Frontal cortex (tissue), 4 donors: ENCODE data around the gene GIMD1. TPM values are rescaled to one million over a fixed set of nuclear protein-coding genes. Genes with fewer than 3 reads are reported as not detected.
"Not testable (repeated sequence)": the region's sequence is repeated elsewhere in the genome, so short reads cannot be mapped to it uniquely, and the experiment has no call there.

Experiments used
- DNase-seq, 2 donors: peaks; one replicate each; pipeline ENCODE4 v3.0.0; 2012; ENCODE audit warnings: low spot score in 2 of 2
- FAIRE-seq: peaks from 2 replicates; lab custom pipeline; 2012; peaks lifted over from hg19 to GRCh38; lab: Jason Lieb, UNC
- total RNA-seq: library from RNA; depleted of rRNA; stranded (reverse); fragments of >200 nt; gene quantifications from one replicate; pipeline ENCODE4 v1.2.3, GENCODE V29; 2014
- donor health status: control.
- donor health status: control.
- donor health status: control.

Gene GIMD1
- total RNA-seq: not detected

DNA sequence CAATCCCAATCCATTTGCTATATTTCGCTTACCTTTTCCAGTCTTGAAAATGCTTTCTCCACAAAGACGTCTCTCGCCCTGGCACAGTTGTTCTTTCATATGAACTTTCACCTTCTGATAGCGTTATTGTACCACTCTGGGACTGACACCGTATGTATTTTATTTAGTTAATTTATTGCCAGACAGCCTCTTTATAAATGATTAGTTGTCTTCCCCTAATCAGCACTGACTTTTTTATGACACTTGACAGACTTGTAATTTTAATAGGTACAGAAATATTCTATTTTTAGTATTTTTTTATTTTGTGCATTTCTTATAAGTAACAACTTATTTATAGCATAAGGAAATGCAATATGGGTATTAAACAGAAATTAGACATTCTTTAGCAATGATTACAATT, at the start of gene GIMD1:
Gene GIMD1 (minus strand): TSS at position 101 of the 400 bp plus-strand sequence. CDS start 1,343 bp downstream, outside the sequence.
- no peak for FAIRE-seq
- no peak for DNase-seq

DNA sequence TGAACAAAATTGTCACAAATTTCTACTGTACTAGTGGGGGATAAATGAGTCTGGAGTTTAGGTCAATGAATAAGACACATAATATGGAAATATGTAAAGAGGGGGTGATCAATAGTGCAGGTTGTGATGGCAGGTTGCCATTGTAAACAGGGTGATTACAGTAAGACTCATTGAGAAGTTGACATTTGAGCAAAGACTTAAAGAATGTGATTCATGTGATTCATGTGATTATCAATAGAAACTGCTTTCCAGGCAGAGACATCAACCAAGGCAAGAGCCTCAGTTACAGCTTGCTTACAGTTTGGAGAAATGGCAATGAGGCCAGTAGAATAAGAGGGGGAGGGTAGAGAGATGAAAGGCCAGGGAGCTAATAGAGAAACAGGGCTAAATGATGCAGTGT, 45.8 kb upstream of the GIMD1 start:
- no peak for FAIRE-seq
- no peak for DNase-seq

DNA sequence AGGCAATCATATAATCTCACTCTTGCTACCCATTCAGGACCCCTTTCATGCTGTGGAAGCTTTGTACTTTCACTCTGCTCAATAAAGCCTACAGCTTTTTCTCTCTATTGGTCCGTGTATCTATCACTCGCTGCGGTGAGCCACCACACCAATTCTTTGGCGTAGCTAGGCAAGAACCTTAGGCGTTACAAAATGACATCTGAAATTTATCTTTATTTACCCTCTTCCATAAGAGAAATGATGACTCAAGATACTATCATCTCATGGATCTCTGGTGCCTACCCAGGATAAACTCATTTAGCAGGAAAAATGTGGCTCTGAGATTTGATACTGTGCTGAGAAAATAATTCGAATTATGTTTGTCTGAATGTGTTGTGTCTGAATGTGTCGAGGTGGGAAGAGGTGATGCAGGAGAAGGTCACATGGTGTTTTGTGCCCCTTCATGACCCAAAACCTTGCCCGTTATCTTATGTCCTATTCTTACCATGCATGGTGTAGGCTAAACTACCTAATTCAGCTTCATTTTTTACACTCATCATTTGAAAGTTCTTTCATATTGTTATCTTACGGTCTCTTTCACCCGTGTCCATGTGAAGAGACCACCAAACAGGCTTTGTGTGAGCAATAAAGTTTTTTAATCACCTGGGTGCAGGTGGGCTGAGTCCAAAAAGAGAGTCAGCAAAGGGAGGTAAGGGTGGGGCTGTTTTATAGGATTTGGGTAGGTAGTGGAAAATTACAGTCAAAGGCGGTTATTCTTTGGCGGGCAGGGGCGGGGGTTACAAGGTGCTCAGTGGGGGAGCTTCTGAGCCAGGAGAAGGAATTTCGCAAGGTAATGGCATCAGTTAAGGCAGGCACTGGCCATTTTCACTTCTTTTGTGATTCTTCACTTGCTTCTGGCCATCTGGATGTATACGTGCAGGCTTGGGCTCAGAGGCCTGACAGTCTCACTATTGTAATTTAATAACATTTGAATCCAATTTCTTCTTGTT, 41.6 kb upstream of the GIMD1 start:
- FAIRE-seq: no peak
- DNase-seq: no peak

DNA sequence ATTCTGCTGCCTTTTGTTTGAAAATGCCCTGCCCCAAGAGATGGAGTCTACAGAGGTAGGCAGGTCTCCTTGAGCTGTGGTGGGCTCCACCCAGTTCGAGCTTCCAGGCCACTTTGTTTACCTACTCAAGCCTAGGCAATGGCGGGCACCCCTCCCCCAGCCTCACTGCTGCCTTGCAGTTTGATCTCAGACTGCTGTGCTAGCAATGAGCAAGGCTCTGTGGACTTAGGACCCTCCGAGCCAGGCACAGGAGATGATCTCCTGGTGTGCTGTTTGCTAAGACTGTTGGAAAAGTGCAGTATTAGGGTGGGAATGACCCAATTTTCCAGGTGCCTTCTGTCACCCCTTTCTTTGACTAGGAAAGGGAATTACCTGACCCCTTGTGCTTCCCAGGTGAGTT, 39.4 kb upstream of the GIMD1 start:
- FAIRE-seq, DNase-seq: not testable (repeated sequence)

DNA sequence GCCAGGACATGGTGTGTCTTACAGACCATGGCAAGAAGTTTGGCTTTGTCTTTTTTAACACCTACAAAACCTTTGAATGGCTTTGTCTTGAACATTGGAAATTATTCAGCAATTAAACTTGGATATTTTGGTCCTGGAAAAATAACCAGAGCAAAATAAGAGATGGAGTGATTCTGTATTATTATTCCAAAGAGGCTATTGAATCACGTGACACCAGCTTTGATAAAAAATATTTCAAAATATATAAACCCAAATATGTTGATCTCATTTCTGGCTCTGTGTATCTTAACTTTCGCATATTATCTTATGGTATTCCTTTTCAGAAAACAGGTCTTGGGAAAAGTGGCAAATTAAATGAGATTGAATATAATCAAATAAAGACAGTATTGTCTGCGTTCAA, 32.6 kb upstream of the GIMD1 start:
- DNase-seq: no peak
- no peak for FAIRE-seq

DNA sequence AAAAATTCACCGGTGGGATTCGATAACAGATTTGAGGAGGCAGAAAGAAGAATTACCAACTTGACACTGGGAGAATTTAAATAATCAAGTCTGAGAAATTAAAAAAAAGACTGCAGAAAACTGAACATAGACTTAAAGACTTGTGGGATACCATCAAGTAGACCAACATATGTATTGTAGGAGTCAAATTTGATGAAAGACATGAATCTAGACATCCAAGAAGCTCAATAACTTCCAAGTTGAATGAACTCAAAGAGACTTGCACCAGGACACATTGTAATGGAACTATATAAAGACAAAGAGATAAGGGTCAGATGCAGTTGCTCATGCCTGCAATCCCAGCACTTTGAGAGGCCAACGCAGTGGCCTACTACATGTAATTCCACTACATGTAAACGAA, 30.3 kb upstream of the GIMD1 start:
- not testable (repeated sequence) for DNase-seq, FAIRE-seq

DNA sequence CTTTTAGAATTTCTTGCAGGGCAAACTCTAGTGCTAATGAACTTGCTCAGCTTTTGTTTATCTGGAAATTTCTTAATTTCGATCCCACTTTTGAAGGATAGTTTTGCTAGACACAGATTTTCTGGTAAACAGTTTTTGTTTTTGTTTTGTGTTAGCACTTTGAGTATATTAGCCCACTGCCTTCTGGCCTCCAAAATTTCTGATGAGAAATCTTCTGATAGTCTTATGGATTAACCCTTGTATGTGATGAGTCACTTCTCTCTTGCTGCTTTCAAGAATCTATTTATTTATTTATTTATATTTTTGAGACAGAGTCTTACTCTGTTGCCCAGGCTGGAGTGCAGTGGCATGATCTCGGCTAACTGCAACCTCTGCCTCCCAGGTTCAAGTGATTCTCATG, 27.0 kb upstream of the GIMD1 start:
- no peak for FAIRE-seq
- DNase-seq: no peak

DNA sequence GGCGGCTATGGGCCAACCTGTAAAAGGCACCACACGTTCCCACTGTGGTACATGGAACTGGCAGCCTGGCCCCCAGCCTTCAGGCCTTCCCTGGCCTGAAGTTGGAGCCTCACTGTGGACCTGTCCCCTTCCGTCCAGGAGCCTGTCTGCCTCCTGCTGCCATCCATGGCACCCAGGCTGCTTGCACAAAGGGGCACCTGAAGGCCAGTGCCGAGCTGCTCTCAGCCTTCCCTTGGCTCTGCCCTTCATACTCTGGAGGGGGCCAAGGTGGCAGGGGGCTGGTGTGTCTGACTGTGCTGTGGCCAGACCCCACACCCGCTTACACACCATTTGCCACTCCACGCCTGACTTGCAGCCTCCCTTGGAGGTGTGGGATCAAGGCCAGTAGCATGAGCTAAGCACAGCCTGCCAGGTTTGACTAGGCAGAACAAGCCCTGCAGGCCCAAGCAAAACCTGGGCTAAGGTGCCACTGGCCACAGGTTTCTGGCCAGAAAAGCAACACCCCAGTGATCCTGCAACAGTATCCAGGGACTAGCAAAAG, 17.3 kb upstream of the GIMD1 start:
- no peak for FAIRE-seq
- DNase-seq: no peak

DNA sequence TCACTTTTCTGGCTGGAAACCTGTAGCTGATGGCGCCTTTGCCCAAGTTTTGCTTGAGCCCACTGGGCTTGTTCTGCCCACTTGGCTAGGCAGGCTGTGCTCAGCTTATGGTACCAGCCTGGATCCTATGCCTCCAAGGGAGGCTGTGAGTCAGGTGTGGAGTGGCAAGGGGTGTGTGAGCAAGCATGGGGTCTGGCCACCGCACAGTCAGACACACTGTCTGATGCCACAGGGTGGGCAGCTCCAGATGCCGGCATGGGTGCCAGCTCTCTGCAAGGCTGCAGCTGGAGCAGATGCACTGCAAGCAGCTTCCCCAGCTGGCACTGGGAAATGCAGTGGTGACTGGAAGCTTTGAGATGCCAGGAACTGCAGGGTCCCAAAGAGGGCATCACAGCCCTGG, 16.3 kb upstream of the GIMD1 start:
- FAIRE-seq: no peak

DNA sequence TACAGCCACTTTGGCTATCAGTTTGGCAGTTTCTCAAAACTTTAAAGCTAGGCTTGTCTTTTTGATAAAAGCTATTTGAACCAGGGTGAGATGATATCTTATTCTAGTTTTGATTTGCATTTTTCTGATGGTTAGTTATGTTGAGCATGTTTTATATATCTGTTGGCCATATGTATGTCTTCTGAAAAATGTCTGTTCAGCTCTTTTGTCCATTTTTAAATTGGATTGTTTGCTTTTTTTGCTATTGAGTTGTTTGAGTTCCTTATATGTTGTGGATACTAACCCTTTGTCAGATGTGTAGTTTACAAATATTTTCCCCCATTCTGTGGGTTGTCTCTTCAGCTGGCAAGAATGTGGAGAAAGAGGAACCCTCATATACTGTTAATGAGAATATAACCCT, 11.6 kb upstream of the GIMD1 start:
- FAIRE-seq (no peak), DNase-seq (no peak)

More for the DNA sequence above, 16.3 kb upstream of the GIMD1 start:
- DNase-seq: no peak

DNA sequence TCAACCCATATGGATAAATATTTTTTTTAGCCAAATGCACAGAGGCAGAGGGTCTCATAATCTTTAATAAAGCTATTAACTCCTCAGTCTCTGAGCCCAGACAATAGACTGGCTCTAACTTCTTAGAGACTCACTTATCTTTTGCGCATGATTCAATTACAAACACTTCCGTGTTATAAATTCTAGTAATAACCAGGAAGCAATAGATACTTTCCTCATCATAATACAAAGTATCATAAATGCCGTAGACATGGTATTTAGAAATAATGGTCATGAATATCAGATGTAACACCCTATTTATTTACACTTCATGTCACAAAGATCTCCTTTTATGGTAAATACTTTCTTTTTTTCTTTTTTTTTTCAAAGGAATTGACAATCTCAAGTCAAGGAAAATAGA, 4.4 kb upstream of the GIMD1 start:
- FAIRE-seq (no peak), DNase-seq (no peak)

DNA sequence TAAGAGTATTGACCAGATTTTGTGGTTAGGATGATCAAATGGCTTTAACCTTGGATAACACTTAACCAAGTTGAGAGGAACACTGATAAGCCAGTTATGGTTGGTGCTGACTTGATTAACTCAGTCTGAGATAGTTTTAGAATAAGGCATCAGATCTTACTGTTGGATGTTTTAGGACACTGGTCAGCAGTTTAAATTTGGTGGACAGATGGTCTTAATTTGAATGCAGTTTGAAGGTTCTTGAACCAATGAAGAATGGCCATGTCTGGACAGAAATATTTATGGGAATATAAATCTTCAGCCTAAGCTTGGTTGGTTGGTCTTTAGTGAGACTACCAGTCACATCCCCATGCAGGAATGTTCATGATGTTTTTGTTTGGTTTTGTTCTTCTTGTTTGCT, 2.6 kb upstream of the GIMD1 start:
- FAIRE-seq (no peak), DNase-seq (no peak)

DNA sequence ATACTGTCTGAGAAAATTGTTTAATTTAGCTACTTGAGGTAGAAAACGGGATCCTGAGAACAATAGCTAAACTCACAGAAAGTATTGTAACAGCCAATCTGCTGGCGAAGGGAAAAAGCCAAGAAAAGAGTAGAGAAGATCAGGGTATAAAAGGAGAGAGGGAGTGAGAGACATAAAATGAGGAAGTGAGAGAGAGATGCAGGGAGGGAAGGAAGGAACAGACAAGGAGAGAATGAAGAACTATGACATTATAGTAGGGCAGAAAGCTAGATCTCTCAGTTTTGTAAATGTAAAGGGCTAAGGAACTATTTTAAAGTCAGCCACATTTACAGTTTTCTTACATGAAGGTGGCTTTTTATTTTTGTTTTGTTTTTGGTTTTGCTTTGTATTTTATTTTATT, 1.6 kb upstream of the GIMD1 start:
- DNase-seq (no peak), FAIRE-seq (no peak)

DNA sequence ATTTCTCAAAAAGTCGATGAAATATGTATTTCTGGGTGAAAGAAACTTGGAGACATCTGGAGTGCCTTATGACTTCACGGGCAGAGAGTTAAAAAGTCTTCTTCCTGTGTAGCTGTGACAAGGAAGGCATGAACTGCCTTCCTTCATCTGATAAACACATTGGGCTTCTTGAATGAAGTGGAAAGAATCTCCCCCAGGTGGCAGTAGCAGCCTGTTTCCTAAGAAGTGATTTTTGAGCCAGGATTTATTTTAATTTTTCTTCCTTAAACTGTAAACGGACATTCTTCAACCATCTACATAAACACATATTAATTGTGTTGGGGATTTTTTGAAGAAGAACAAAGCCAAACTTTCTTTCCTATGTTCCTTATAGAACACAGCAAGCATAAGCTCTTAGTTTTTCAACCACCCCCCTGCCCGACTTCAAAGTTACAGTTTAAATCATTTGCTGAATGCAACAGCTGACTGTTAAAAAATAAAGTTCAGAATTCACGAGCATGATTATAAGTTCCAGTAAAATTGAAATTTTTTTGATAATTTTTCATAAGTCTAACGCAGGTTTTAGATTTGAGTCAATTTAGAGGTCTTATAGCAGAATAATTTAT, 980 bp upstream of the GIMD1 start:
- FAIRE-seq (no peak), DNase-seq (peak in 1 of 2 donors; percentile 8)

DNA sequence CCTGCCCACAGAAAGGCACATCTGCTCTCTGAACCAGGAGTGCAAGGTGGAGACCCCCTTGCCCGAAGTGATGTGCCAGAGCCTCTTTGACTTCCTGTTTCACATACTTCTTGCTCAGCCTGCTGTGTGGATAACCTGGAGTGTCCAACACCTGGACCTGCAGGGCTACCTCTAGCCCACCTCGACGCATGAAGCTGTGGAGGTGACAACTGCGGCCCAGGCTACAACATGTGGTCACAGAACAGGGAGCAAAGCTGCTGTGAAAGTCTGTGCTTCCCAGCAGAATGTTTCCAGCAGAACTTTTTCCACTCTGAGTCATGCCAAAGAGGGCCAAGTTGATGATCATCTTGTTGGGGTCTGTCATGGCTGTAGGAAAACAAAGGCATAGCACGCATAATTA, 1.5 kb downstream of the GIMD1 start:
- FAIRE-seq: no peak

DNA sequence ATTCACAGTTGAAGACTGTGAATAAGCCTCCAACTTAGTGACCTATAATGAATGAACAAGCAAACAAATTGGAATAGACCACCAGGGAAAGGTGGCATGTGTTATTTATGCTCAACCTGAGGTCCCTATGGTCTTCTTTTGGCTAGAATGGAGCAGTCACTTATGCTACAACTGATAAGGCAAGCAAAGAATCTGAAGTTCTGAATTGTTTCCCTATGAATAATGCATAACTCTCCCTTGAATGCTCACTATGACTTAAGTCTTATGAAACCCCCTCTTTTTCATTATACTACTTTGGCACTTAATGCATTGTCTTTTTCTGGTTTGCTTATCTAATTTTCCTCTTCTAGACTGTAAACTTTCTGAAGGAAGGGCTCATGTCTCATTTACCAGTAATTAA, 2.6 kb downstream of the GIMD1 start:
- FAIRE-seq: no peak
- no peak for DNase-seq

More for the DNA sequence above, 1.5 kb downstream of the GIMD1 start:
- no peak for DNase-seq

DNA sequence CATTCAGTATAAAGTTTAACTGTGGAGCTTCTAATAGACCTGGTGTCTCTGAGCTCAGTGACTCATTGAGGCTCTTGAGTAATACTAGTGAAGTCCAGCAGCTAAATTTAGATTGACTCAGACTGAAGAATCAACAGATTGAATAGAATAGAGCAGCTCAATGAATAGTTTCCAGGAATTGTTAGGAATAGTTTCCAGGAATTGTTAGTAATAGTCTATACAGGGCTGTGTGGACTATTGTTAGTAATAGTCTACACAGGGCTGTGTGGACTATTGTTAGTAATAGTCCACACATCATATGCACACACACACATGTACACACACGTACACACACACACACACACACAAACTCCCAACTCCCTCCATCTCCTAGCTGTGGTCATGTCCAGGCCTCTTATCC, 3.0 kb downstream of the GIMD1 start:
- no peak for FAIRE-seq
- DNase-seq: peak in 1 of 2 donors; percentile 1

DNA sequence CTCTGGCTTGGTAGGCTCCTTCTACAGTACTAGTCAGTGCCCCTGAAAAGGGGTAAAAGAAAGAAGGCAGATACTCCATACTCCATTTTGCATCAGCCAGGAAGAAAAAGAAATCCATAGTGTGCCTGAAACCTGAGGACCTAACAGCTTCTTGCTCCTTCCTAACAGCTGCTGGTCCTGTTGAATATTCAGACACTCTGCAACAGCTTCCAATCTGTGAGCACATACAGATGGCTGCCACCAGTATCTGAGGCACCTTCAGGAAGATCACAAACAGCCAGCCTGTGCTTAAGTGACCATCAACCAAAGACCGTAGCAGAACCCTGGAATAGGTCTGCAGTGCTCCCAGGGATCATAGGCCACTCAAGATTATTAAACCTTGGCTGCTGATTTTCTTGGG, 4.3 kb downstream of the GIMD1 start:
- FAIRE-seq: no peak
- DNase-seq: no peak

DNA sequence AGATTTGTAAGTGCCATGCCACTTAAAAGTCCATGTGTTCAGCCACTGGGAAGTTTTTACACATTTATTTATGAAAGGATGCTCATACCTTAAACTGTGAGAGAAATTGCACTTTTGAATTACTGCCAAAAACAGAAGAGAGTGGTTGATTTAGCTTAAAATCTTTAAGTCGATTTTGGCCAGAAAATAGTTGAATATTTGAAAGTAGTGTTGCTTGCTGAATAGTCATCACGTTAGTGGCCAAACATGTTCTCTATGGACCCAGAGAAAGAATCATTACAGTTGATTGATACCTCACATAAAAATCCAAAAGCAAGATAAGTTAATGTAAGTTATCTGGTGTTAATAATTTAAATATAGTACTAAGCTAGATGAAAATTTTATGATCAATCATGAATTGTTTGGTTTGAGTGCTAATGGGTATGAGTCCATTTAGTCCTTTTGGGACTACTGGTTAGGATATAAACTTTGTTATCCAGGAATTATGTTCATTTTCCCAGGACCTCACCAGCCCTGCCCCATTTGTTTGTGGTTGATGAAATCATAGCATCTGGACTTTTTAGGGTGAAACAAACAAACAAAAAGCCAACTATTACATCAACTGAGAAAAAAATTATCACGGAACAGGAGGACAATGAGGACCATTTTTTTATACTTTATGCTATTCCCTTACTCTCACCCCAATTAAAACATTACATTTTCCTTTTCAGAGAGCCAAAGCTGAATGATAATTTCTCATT, 6.3 kb downstream of the GIMD1 start:
- DNase-seq (no peak), FAIRE-seq (no peak)

DNA sequence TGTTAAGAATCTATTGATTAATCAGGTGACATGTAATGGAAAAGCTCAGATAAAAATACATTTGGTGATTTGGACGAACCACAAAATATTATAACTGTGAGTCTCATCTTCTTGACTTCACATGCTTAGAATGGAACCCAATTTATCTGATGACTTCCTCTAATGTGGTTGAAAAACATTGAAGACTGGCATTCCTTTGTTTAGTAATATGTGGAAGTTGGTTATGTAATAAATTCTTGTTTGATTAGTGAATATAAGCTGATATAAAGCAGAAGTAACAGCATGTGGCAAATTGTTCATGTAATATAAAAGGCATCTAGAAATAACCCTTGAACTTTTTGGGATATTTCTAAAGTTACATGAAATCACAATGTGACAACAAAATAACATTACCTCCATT, 9.7 kb downstream of the GIMD1 start:
- FAIRE-seq: no peak

More for the DNA sequence above, 9.7 kb downstream of the GIMD1 start:
- no peak for DNase-seq
